ENCODE results near the gene MAN2A2. TPM values are rescaled to one million over a fixed set of nuclear protein-coding genes. Genes with fewer than 3 reads are reported as not detected.

Gene MAN2A2
- total RNA-seq, 6 experiments from 2014 or later = 41.4 to 91.6 (median 59.8) TPM

Small RNA genes within 50 kb of the gene (small RNA-seq; reads per million reads assigned to genes)
- gene RN7SL363P = 0 reads per million in 2 experiments

Other genes with a start within 250 kb of the MAN2A2 start
- gene BLM, start 186.0 kb upstream of the MAN2A2 start, total RNA-seq = 1 to 10 TPM in 2 of 6 experiments, under 1 TPM in 4; 0.20 to 2.3 (median 0.45) TPM
- 100 to 1,000 TPM; 122 to 232 (median 189) TPM for gene FURIN, start 34.7 kb upstream of the MAN2A2 start, total RNA-seq
- gene FES, start 18.8 kb upstream of the MAN2A2 start, total RNA-seq = 10 to 100 TPM; 11.5 to 36.5 (median 18.5) TPM
- 10 to 100 TPM in 4 of 6 experiments, 1 to 10 TPM in 2; 8.8 to 17.6 (median 11.5) TPM for gene HDDC3, start 29.2 kb downstream of the MAN2A2 start, total RNA-seq
- gene UNC45A, start 32.0 kb downstream of the MAN2A2 start, total RNA-seq = 10 to 100 TPM; 13.3 to 33.0 (median 25.4) TPM
- 1 to 10 TPM; 4.8 to 7.9 (median 6.6) TPM for gene RCCD1, start 51.6 kb downstream of the MAN2A2 start, total RNA-seq
- gene PRC1, start 91.2 kb downstream of the MAN2A2 start, total RNA-seq = 1 to 10 TPM; 1.2 to 8.8 (median 4.3) TPM
- 1 to 10 TPM; 4.2 to 7.3 (median 6.5) TPM for gene VPS33B, start 119.3 kb downstream of the MAN2A2 start, total RNA-seq
- under 1 TPM in 5 of 6 experiments, not detected in 1; 0.06 to 0.81 (median 0.18) TPM for gene SV2B, start 197.0 kb downstream of the MAN2A2 start, total RNA-seq

Data from right lobe of liver (tissue), 5 donors.